Sigmoid colon (tissue), 7 donors: Measurements from ENCODE around the gene EIF4ENIF1. TPM values are rescaled to one million over a fixed set of nuclear protein-coding genes. Genes with fewer than 3 reads are reported as not detected.
"Not testable (repeated sequence)": the region's sequence is repeated elsewhere in the genome, so short reads cannot be mapped to it uniquely, and the experiment has no call there.

Experiments used
- DNase-seq: peaks from one replicate; pipeline ENCODE4 v3.0.0-alpha.2; 2019
- H3K27ac ChIP-seq, 4 donors: fragments of 200-600 bp; sonication (generic); one replicate each; pipeline ENCODE4 v1.5.1; 2016 to 2019; ENCODE audit warnings: mild to moderate bottlenecking in 1 of 4
- H3K27me3 ChIP-seq, 3 donors: fragments of 200-600 bp; sonication (generic); one replicate each; pipeline ENCODE4 v1.5.1; 2019; ENCODE audit warnings: mild to moderate bottlenecking in 1 of 3
- H3K36me3 ChIP-seq, 4 donors: fragments of 200-600 bp; sonication (generic); one replicate each; pipeline ENCODE4 v1.5.1; 2016 to 2019
- H3K4me1 ChIP-seq, 4 donors: fragments of 200-600 bp; sonication (generic); one replicate each; pipeline ENCODE4 v1.5.1; 2017 to 2019
- H3K4me3 ChIP-seq, 4 donors: fragments of 200-600 bp; sonication (generic); one replicate each; pipeline ENCODE4 v1.5.1; 2017 to 2019; ENCODE audit warnings: mild to moderate bottlenecking in 2 of 4, moderate library complexity in 1 of 4
- H3K9me3 ChIP-seq, 4 donors: fragments of 200-600 bp in 3 of 4; sonication (generic) in 3 of 4; one replicate each; pipeline versions ENCODE4 v1.5.1 to v1.6.1; 2013 to 2019
- CTCF ChIP-seq, 4 experiments: fragments of 450-650 bp in 3 of 4; fragments of 200-600 bp in 1 of 4; IDR thresholded peaks; one replicate each; pipeline ENCODE4 v1.5.1; 2016 to 2019; ENCODE audit warnings: antibody characterized with exemption in 4 of 4, mild to moderate bottlenecking in 3 of 4, moderate library complexity in 2 of 4
- EP300 ChIP-seq, 4 donors: sonication (generic); formaldehyde crosslinking; IDR thresholded peaks; one replicate each; pipeline ENCODE4 v1.6.1; 2017; ENCODE audit warnings: antibody characterized with exemption in 4 of 4
- POLR2A ChIP-seq, 2 donors: fragments of 450-650 bp; IDR thresholded peaks; one replicate each; pipeline ENCODE4 v1.6.1; 2016; ENCODE audit warnings: antibody characterized with exemption in 2 of 2, mild to moderate bottlenecking in 2 of 2, moderate library complexity in 2 of 2
- POLR2AphosphoS5 ChIP-seq, 4 donors: sonication (generic); formaldehyde crosslinking; IDR thresholded peaks; one replicate each; pipeline ENCODE4 v1.6.1; 2017; ENCODE audit warnings: antibody characterized with exemption in 4 of 4
- WGBS, 2 donors: extraction: QIAGEN DNeasy Blood & Tissue Kit; methylation state at CpG; one replicate each; pipeline ENCODE4 v1.1.7; 2013; 5-methylcytosine and 5-hydroxymethylcytosine counted together
- intact Hi-C: fragments of 100-400 bp; cut with DNase I; formaldehyde crosslinking; loops from one replicate; pipeline ENCODE4 v1.15.1; 2023
- polyA plus RNA-seq, 3 donors: library from polyadenylated mRNA; stranded (reverse); fragments of 200-250 nt; gene quantifications; one replicate each; pipeline ENCODE4 v1.2.3, GENCODE V29; 2013
- total RNA-seq, 4 donors: library from RNA; depleted of rRNA; stranded (reverse); fragments of >200 nt; gene quantifications; one replicate each; pipeline ENCODE4 v1.1.0, GENCODE V29; 2016
- donor health status: healthy with polysubstance abuse.
- donor health status: Bipolar disorder and iron deficiency.
- donor health status: healthy.

The EIF4ENIF1 gene
- total and polyA plus RNA-seq, 7 donors: 5.5 to 23.8 (median 16.6) TPM

DNA sequence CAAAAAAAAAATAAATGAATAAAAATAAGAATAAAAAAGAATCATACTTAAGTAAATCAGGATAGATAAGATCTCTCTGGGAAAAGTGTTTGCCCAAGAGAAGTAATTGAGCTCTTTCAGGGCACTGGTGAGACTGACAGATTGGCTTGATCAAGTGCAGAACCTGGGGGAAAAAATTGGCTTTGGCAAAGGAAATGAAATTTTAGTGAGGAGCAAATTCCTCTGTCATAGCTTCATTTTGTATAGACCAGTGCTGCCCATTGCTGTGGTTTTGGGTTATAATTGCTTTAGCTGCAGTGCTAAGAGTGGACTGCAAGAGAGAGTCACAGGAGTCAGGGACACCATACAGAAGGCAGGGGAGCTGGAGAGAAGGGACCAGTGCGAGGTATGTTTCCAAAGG is 42.4 kb upstream of the EIF4ENIF1 start:
- Histone ChIP-seq H3K36me3 (no peaks in the 10 kb centered on the region), H3K4me3 (no peak overlapping the region), H3K27me3 (no peaks in the 10 kb centered on the region), H3K9me3 (no peaks in the 10 kb centered on the region), H3K4me1 (peaks cover 0 to 31% (median 30%) of the 10 kb centered on the region in 4 donors), H3K27ac (peak overlapping the region; percentile 49 to 81 (median 66))
- WGBS, 2 donors: 89 to 93% methylated on average over 1 of the region's 1 CpG
- DNase-seq: no peak
- intact Hi-C loops: no loop called here
- TF ChIP-seq POLR2A (IDR thresholded peaks at IDR 0.05): no peak
- no peak for TF ChIP-seq POLR2AphosphoS5 (IDR thresholded peaks at IDR 0.05)
- no peak for TF ChIP-seq EP300 (IDR thresholded peaks at IDR 0.05)
- TF ChIP-seq CTCF (IDR thresholded peaks at IDR 0.05): no peak

GRCh38 chr22:31530823-31531195 is 41.2 kb upstream of the EIF4ENIF1 start:
- Histone ChIP-seq H3K4me1 (peaks cover 0 to 31% (median 30%) of the 10 kb centered on the region in 4 donors), H3K27me3 (no peaks in the 10 kb centered on the region), H3K27ac (peak overlapping the region; percentile 49 to 81 (median 66)), H3K4me3 (no peak overlapping the region), H3K9me3 (no peaks in the 10 kb centered on the region), H3K36me3 (no peaks in the 10 kb centered on the region)
- intact Hi-C loops: no loop called here
- DNase-seq: no peak
- TF ChIP-seq EP300 (IDR thresholded peaks at IDR 0.05) (no peak), POLR2AphosphoS5 (IDR thresholded peaks at IDR 0.05) (no peak), POLR2A (IDR thresholded peaks at IDR 0.05) (no peak), CTCF (IDR thresholded peaks at IDR 0.05) (no peak)
- WGBS, 2 donors: 51 to 73% methylated on average over 3 of the region's 3 CpGs

DNA sequence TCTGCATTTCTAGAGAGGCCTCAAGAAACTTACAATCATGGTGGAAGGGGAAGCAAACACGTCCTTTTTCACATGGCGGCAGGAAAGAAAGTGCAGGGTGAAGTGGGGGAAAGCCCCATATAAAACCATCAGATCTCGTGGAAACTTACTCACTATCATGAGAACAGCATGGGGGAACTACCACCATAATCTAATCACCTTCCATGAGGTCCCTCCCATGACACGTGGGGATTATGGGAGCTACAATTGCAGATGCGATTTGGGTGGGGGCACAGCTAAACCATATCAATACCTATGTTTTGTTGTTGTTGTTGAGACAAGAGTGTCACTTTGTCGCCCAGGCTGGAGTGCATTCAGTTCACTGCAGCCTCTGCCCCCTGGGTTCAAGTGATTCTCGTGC is 36.6 kb upstream of the EIF4ENIF1 start:
- TF ChIP-seq POLR2AphosphoS5 (IDR thresholded peaks at IDR 0.05): no peak
- no peak for TF ChIP-seq CTCF (IDR thresholded peaks at IDR 0.05)
- TF ChIP-seq EP300 (IDR thresholded peaks at IDR 0.05): no peak
- no peak for TF ChIP-seq POLR2A (IDR thresholded peaks at IDR 0.05)
- WGBS, 2 donors: 78 to 91% methylated on average over 7 of the region's 7 CpGs
- H3K4me1 ChIP-seq: peaks cover 0 to 16% (median 12%) of the 10 kb centered on the region in 4 donors
- no peaks in the 10 kb centered on the region for H3K9me3 ChIP-seq
- no peaks in the 10 kb centered on the region for H3K36me3 ChIP-seq
- no peak overlapping the region for H3K27ac ChIP-seq
- no peak for DNase-seq
- no peaks in the 10 kb centered on the region for H3K27me3 ChIP-seq
- intact Hi-C loops: no loop called here
- no peak overlapping the region for H3K4me3 ChIP-seq

GRCh38 chr22:31524132-31524531 is 34.5 kb upstream of the EIF4ENIF1 start:
- H3K27me3 ChIP-seq, H3K4me3 ChIP-seq, DNase-seq, H3K9me3 ChIP-seq, intact Hi-C loops, H3K36me3 ChIP-seq, H3K27ac ChIP-seq, H3K4me1 ChIP-seq: not testable (repeated sequence)
- WGBS, 2 donors: 92 to 94% methylated on average over 5 of the region's 5 CpGs

- 18 to 60% methylated on average over 4 of the region's 4 CpGs for WGBS, 2 donors
- intact Hi-C loops: no loop called here
- H3K27me3 ChIP-seq: no peaks in the 10 kb centered on the region
- no peak for DNase-seq
- H3K4me1 ChIP-seq: no peaks in the 10 kb centered on the region
- H3K27ac ChIP-seq: no peak overlapping the region
- peaks cover 0 to 7% (median 0%) of the 10 kb centered on the region in 4 donors for H3K36me3 ChIP-seq
- no peaks in the 10 kb centered on the region for H3K9me3 ChIP-seq
- no peak overlapping the region for H3K4me3 ChIP-seq
- TF ChIP-seq POLR2AphosphoS5 (IDR thresholded peaks at IDR 0.05) (no peak), POLR2A (IDR thresholded peaks at IDR 0.05) (no peak), EP300 (IDR thresholded peaks at IDR 0.05) (no peak), CTCF (IDR thresholded peaks at IDR 0.05) (no peak)
Measured at GRCh38 chr22:31520051-31520450, 30.4 kb upstream of the EIF4ENIF1 start.
